Glutamatergic neuron (in vitro differentiated cells): ENCODE measurements around the gene PICK1. TPM values are rescaled to one million over a fixed set of nuclear protein-coding genes. Genes with fewer than 3 reads are reported as not detected.
A peak's percentile ranks its signal among the peaks of the same experiment; 100 is the strongest.

Source experiments
- DNase-seq: peaks from one replicate; pipeline ENCODE4 v3.0.0; 2022
- H3K27ac Mint-ChIP-seq: one replicate; pipeline ENCODE4 v1.8.0; 2020; ENCODE audit warnings: mild to moderate bottlenecking, mixed read lengths, inconsistent platforms; ENCODE audit not compliant: unreplicated experiment
- H3K27me3 Mint-ChIP-seq: one replicate; pipeline ENCODE4 v1.8.0; 2020; ENCODE audit warnings: mild to moderate bottlenecking, moderate library complexity, mixed read lengths, inconsistent platforms; ENCODE audit not compliant: unreplicated experiment
- H3K36me3 Mint-ChIP-seq: one replicate; pipeline ENCODE4 v1.8.0; 2020; ENCODE audit warnings: mild to moderate bottlenecking, mixed read lengths, inconsistent platforms; ENCODE audit not compliant: unreplicated experiment
- H3K4me1 Mint-ChIP-seq: one replicate; pipeline ENCODE4 v1.8.0; 2020; ENCODE audit warnings: mild to moderate bottlenecking, low read depth, mixed read lengths, inconsistent platforms; ENCODE audit not compliant: unreplicated experiment
- H3K4me3 Mint-ChIP-seq: one replicate; pipeline ENCODE4 v1.8.0; 2020; ENCODE audit warnings: mild to moderate bottlenecking, mixed read lengths, inconsistent platforms; ENCODE audit not compliant: unreplicated experiment
- H3K9me3 Mint-ChIP-seq: one replicate; pipeline ENCODE4 v1.8.0; 2020; ENCODE audit warnings: mild to moderate bottlenecking, moderate library complexity, mixed read lengths, inconsistent platforms; ENCODE audit not compliant: unreplicated experiment
- total RNA-seq: library from RNA; stranded (reverse); fragmentation: NEBNext Ultra II Directional; extraction: Animal tissue kit (Norgen Biotek cat#: 25700); gene quantifications from one replicate; pipeline ENCODE4 v1.2.1, GENCODE V29; 2021; ENCODE audit not compliant: unreplicated experiment
- TF ChIP-seq, protein P1 (sequence below): fragments of 200-600 bp; sonication (generic); IDR thresholded peaks from one replicate; pipeline ENCODE4 v1.5.0; 2021; ENCODE audit not compliant: partially characterized antibody, unreplicated experiment

The PICK1 gene
- total RNA-seq, 1 donor from 2014 or later: 44.8 TPM

DNA sequence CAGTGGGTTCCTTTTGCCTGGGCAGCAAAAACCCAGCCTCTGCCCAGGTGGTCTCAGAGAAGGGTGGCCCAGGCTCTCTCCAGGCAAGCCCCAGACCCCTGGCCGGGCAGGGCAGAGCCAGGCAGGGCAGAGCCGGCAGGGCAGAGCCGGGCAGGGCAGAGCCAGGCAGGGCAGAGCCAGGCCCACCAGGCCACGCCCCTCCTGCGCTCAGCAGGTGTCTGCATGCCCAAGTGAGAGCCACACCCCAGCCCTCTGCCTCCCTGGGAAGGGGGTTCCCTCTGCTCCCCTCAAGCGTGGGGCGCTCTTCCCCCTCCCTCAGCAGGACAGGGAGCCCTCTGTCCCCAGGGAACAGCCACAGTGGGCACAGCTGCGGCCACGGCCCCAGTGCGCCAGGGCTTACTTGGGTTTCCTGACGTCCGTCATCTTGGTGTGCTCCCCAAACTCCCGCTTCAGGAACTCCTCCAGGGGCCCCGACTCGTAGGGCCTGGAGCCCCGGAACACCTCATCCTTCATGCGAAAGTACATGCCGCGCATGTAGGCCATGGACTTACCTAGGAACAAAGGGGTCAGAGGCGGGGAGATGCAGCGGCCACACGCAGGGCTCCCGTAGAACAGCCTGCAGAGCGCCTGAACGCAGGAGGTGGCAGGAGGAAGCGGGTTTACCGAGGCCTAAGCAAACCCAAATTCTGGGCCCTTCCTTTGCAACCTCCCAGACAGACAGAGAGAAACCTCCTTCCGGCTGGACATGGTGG lies 63.3 kb downstream of the PICK1 start:
- H3K27me3 Mint-ChIP-seq: peaks cover 6% of the 10 kb centered on the region
- H3K27ac Mint-ChIP-seq: no peak overlapping the region
- peaks cover 2% of the 10 kb centered on the region for H3K9me3 Mint-ChIP-seq
- H3K4me3 Mint-ChIP-seq: no peak overlapping the region
- H3K4me1 Mint-ChIP-seq: peaks cover 2% of the 10 kb centered on the region
- DNase-seq: no peak
- TF ChIP-seq, protein P1, sequence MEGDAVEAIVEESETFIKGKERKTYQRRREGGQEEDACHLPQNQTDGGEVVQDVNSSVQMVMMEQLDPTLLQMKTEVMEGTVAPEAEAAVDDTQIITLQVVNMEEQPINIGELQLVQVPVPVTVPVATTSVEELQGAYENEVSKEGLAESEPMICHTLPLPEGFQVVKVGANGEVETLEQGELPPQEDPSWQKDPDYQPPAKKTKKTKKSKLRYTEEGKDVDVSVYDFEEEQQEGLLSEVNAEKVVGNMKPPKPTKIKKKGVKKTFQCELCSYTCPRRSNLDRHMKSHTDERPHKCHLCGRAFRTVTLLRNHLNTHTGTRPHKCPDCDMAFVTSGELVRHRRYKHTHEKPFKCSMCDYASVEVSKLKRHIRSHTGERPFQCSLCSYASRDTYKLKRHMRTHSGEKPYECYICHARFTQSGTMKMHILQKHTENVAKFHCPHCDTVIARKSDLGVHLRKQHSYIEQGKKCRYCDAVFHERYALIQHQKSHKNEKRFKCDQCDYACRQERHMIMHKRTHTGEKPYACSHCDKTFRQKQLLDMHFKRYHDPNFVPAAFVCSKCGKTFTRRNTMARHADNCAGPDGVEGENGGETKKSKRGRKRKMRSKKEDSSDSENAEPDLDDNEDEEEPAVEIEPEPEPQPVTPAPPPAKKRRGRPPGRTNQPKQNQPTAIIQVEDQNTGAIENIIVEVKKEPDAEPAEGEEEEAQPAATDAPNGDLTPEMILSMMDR: no peak
- H3K36me3 Mint-ChIP-seq: no peaks in the 10 kb centered on the region

DNA sequence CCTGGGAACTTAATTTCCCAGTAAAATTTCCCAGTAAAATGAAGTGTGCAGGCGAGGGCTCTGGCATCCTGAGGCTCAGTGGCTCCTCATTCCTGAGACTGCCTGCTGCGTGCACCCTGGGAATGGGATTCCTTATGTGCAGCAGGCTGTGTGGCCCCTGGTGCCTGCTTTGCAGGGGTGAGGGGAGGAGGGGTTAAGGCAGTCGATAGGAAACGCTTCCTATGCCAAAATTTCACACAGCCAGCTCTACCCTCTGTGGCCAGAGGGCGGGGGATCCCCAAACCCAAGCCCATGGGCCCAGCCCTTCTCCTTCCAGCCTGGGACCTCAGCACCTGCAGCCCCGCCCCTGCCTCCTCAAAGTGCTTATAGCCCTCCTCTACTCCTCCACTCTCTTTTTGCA lies 65.4 kb downstream of the PICK1 start:
- Mint-ChIP-seq H3K27ac (no peak overlapping the region), H3K4me1 (peaks cover 9% of the 10 kb centered on the region), H3K36me3 (no peaks in the 10 kb centered on the region), H3K4me3 (no peak overlapping the region), H3K27me3 (peaks cover 6% of the 10 kb centered on the region), H3K9me3 (no peaks in the 10 kb centered on the region)
- TF ChIP-seq, protein P1: no peak
- DNase-seq: no peak

- H3K36me3 Mint-ChIP-seq: no peaks in the 10 kb centered on the region
- TF ChIP-seq, protein P1: peak; percentile 22
- peaks cover 6% of the 10 kb centered on the region for H3K27me3 Mint-ChIP-seq
- H3K4me1 Mint-ChIP-seq: peaks cover 9% of the 10 kb centered on the region
- H3K4me3 Mint-ChIP-seq: no peak overlapping the region
- no peaks in the 10 kb centered on the region for H3K9me3 Mint-ChIP-seq
- DNase-seq: no peak
- H3K27ac Mint-ChIP-seq: peak overlapping the region; percentile 57
These were observed 67.2 kb downstream of the PICK1 start for GRCh38 chr22:38124236-38124974.

- H3K4me3 Mint-ChIP-seq: no peak overlapping the region
These were observed 67.9 kb downstream of the PICK1 start for GRCh38 chr22:38125038-38125610.

More at GRCh38 chr22:38125038-38125610, 67.9 kb downstream of the PICK1 start:
- DNase-seq: no peak
- Mint-ChIP-seq H3K36me3 (no peaks in the 10 kb centered on the region), H3K4me1 (peaks cover 9% of the 10 kb centered on the region), H3K9me3 (no peaks in the 10 kb centered on the region), H3K27ac (no peak overlapping the region), H3K27me3 (peaks cover 4% of the 10 kb centered on the region)
- TF ChIP-seq, protein P1: no peak

Other genes starting within 250 kb of the PICK1 start
- 11.9 TPM for gene GCAT, start 249.5 kb upstream of the PICK1 start, total RNA-seq
- not detected for gene GALR3, start 234.0 kb upstream of the PICK1 start, total RNA-seq
- gene ANKRD54, start 213.1 kb upstream of the PICK1 start, total RNA-seq: 26.7 TPM
- gene EIF3L, start 208.0 kb upstream of the PICK1 start, total RNA-seq: 526 TPM
- 133 TPM for gene MICALL1, start 151.1 kb upstream of the PICK1 start, total RNA-seq
- gene C22orf23, start 103.8 kb upstream of the PICK1 start, total RNA-seq: 0.64 TPM
- 68.3 TPM for gene POLR2F, start 103.7 kb upstream of the PICK1 start, total RNA-seq
- not detected for gene SOX10, start 72.8 kb upstream of the PICK1 start, total RNA-seq
- not detected for gene SLC16A8, start 26.8 kb downstream of the PICK1 start, total RNA-seq
- gene BAIAP2L2, start 53.3 kb downstream of the PICK1 start, total RNA-seq: 28.6 TPM
- 42.2 TPM for gene PLA2G6, start 124.4 kb downstream of the PICK1 start, total RNA-seq
- 1.8 TPM for gene MAFF, start 144.6 kb downstream of the PICK1 start, total RNA-seq
- 81.0 TPM for gene TMEM184B, start 215.6 kb downstream of the PICK1 start, total RNA-seq